Fibroblast of skin of abdomen (primary cell): ENCODE measurements around the gene KLHL3.

Source experiments
- DNase-seq: peaks from one replicate; pipeline ENCODE4 v3.0.0-alpha.2; 2013

The KLHL3 gene

GRCh38 chr5:137573376-137573775 lies 162.5 kb downstream of the KLHL3 start:
- DNase-seq, result no peak

GRCh38 chr5:137572042-137572695 lies 163.7 kb downstream of the KLHL3 start:
- DNase-seq, result peak; percentile 31

GRCh38 chr5:137570070-137570469 lies 165.8 kb downstream of the KLHL3 start:
- DNase-seq, result no peak
